ENCODE results near the gene MB21D2. TPM values are rescaled to one million over a fixed set of nuclear protein-coding genes. Genes with fewer than 3 reads are reported as not detected.

The MB21D2 gene
- total RNA-seq, 1 donor from 2014 or later, result 8.6 TPM

- Mint-ChIP-seq H3K4me1 (peaks cover 43% of the 10 kb centered on the region), H3K27ac (no peak overlapping the region), H3K4me3 (no peak overlapping the region), H3K27me3 (no peaks in the 10 kb centered on the region), H3K9me3 (peaks cover 6% of the 10 kb centered on the region), H3K36me3 (ENCODE audit: low read depth) (peaks cover 6% of the 10 kb centered on the region)
- DNase-seq, result no peak
- intact Hi-C loops (cut with micrococcal nuclease), result no loop called here
These were observed 75.5 kb downstream of the MB21D2 start for GRCh38 chr3:192842138-192842537.

GRCh38 chr3:192841428-192841827, 76.2 kb downstream of the MB21D2 start:
- Mint-ChIP-seq H3K9me3 (peaks cover 6% of the 10 kb centered on the region), H3K27ac (no peak overlapping the region), H3K4me3 (no peak overlapping the region), H3K27me3 (no peaks in the 10 kb centered on the region), H3K4me1 (peaks cover 43% of the 10 kb centered on the region), H3K36me3 (ENCODE audit: low read depth) (peaks cover 7% of the 10 kb centered on the region)
- DNase-seq, result no peak
- intact Hi-C loops (cut with micrococcal nuclease), result no loop called here

GRCh38 chr3:192840143-192840836, 77.4 kb downstream of the MB21D2 start:
- DNase-seq, result no peak
- peaks cover 45% of the 10 kb centered on the region for H3K4me1 Mint-ChIP-seq
- H3K36me3 Mint-ChIP-seq (ENCODE audit: low read depth), result peaks cover 8% of the 10 kb centered on the region
- no peaks in the 10 kb centered on the region for H3K27me3 Mint-ChIP-seq
- no peak overlapping the region for H3K4me3 Mint-ChIP-seq
- H3K27ac Mint-ChIP-seq, result no peak overlapping the region
- H3K9me3 Mint-ChIP-seq, result peaks cover 6% of the 10 kb centered on the region
- intact Hi-C loops (cut with micrococcal nuclease), result no loop called here

- Mint-ChIP-seq H3K27ac (peak overlapping the region; percentile 51), H3K9me3 (peaks cover 3% of the 10 kb centered on the region), H3K27me3 (no peaks in the 10 kb centered on the region), H3K4me3 (no peak overlapping the region), H3K4me1 (peaks cover 49% of the 10 kb centered on the region), H3K36me3 (ENCODE audit: low read depth) (peaks cover 5% of the 10 kb centered on the region)
- intact Hi-C loops (cut with micrococcal nuclease), result loop anchor here (10.0 kb wide), 1 partner anchor 759 kb away; the partner anchor contains the start of gene OPA1
- DNase-seq, result no peak
These were observed 81.5 kb downstream of the MB21D2 start for GRCh38 chr3:192835818-192836815.

GRCh38 chr3:192834428-192834827, 83.2 kb downstream of the MB21D2 start:
- H3K27ac Mint-ChIP-seq, result no peak overlapping the region
- no peaks in the 10 kb centered on the region for H3K27me3 Mint-ChIP-seq
- H3K9me3 Mint-ChIP-seq, result no peaks in the 10 kb centered on the region
- intact Hi-C loops (cut with micrococcal nuclease), result loop anchor here (10.0 kb wide), 1 partner anchor 760 kb away; the partner anchor contains the start of gene OPA1
- H3K4me1 Mint-ChIP-seq, result peaks cover 57% of the 10 kb centered on the region
- H3K4me3 Mint-ChIP-seq, result no peak overlapping the region
- no peak for DNase-seq
- H3K36me3 Mint-ChIP-seq (ENCODE audit: low read depth), result peaks cover 11% of the 10 kb centered on the region

GRCh38 chr3:192833177-192833890, 84.3 kb downstream of the MB21D2 start:
- H3K4me3 Mint-ChIP-seq, result no peak overlapping the region
- no peaks in the 10 kb centered on the region for H3K27me3 Mint-ChIP-seq

GRCh38 chr3:192831801-192832347, 85.8 kb downstream of the MB21D2 start:
- no peaks in the 10 kb centered on the region for H3K9me3 Mint-ChIP-seq
- peaks cover 44% of the 10 kb centered on the region for H3K4me1 Mint-ChIP-seq
- peaks cover 20% of the 10 kb centered on the region for H3K36me3 Mint-ChIP-seq (ENCODE audit: low read depth)
- no peak for DNase-seq
- H3K27ac Mint-ChIP-seq, result peak overlapping the region; percentile 83
- intact Hi-C loops (cut with micrococcal nuclease), result loop anchor here (1.0 to 10.0 kb wide), 8 partner anchors 13 to 763 kb away; partner anchors contain the start of genes MB21D2 and OPA1
- H3K27me3 Mint-ChIP-seq, result no peaks in the 10 kb centered on the region
- no peak overlapping the region for H3K4me3 Mint-ChIP-seq

More at GRCh38 chr3:192833177-192833890, 84.3 kb downstream of the MB21D2 start:
- Mint-ChIP-seq H3K9me3 (no peaks in the 10 kb centered on the region), H3K27ac (peak overlapping the region; percentile 5), H3K4me1 (peaks cover 53% of the 10 kb centered on the region), H3K36me3 (ENCODE audit: low read depth) (peaks cover 15% of the 10 kb centered on the region)
- DNase-seq, result no peak
- intact Hi-C loops (cut with micrococcal nuclease), result loop anchor here (10.0 kb wide), 1 partner anchor 761 kb away; the partner anchor contains the start of gene OPA1

GRCh38 chr3:192831111-192831644, 86.5 kb downstream of the MB21D2 start:
- Mint-ChIP-seq H3K36me3 (ENCODE audit: low read depth) (peaks cover 17% of the 10 kb centered on the region), H3K27me3 (no peaks in the 10 kb centered on the region), H3K4me1 (peaks cover 39% of the 10 kb centered on the region), H3K27ac (peak overlapping the region; percentile 83), H3K4me3 (peak overlapping the region; percentile 26), H3K9me3 (no peaks in the 10 kb centered on the region)
- intact Hi-C loops (cut with micrococcal nuclease), result loop anchor here (1.0 to 10.0 kb wide), 8 partner anchors 12 to 764 kb away; partner anchors contain the start of genes MB21D2 and OPA1
- DNase-seq, result peak; percentile 66

GRCh38 chr3:192830291-192831110, 87.2 kb downstream of the MB21D2 start:
- intact Hi-C loops (cut with micrococcal nuclease), result loop anchor here (1.0 to 10.0 kb wide), 8 partner anchors 11 to 764 kb away; partner anchors contain the start of genes MB21D2 and OPA1
- DNase-seq, result no peak
- Mint-ChIP-seq H3K9me3 (no peaks in the 10 kb centered on the region), H3K36me3 (ENCODE audit: low read depth) (peaks cover 16% of the 10 kb centered on the region), H3K27ac (peak overlapping the region; percentile 83), H3K4me3 (peak overlapping the region; percentile 26), H3K27me3 (no peaks in the 10 kb centered on the region), H3K4me1 (peaks cover 38% of the 10 kb centered on the region)

GRCh38 chr3:192827863-192828594, 89.6 kb downstream of the MB21D2 start:
- Mint-ChIP-seq H3K36me3 (ENCODE audit: low read depth) (peaks cover 26% of the 10 kb centered on the region), H3K4me1 (peaks cover 27% of the 10 kb centered on the region), H3K27me3 (no peaks in the 10 kb centered on the region), H3K9me3 (no peaks in the 10 kb centered on the region), H3K27ac (no peak overlapping the region), H3K4me3 (no peak overlapping the region)
- no peak for DNase-seq
- intact Hi-C loops (cut with micrococcal nuclease), result no loop called here

- DNase-seq, result no peak
- peaks cover 26% of the 10 kb centered on the region for H3K36me3 Mint-ChIP-seq (ENCODE audit: low read depth)
- intact Hi-C loops (cut with micrococcal nuclease), result no loop called here
- H3K4me3 Mint-ChIP-seq, result no peak overlapping the region
- H3K4me1 Mint-ChIP-seq, result peaks cover 29% of the 10 kb centered on the region
- no peaks in the 10 kb centered on the region for H3K27me3 Mint-ChIP-seq
- peak overlapping the region; percentile 53 for H3K27ac Mint-ChIP-seq
- H3K9me3 Mint-ChIP-seq, result no peaks in the 10 kb centered on the region
These were observed 90.4 kb downstream of the MB21D2 start for GRCh38 chr3:192827208-192827607.

Measured in activated CD4-positive, alpha-beta T cell treated with anti-CD3 and anti-CD28 coated beads, Interleukin-2, amount 10 ng/mL, durations not matched to agents 24 days and 14 days (primary cell).